ENCODE measurements around the gene CHTF8. TPM values are rescaled to one million over a fixed set of nuclear protein-coding genes. Genes with fewer than 3 reads are reported as not detected.

The CHTF8 gene
- total RNA-seq, 3 donors from 2014 or later: 54.1 to 85.8 (median 71.2) TPM

- intact Hi-C loops (cut with DNase I; ENCODE audit: low total_unique reads): no loop called here
- Histone ChIP-seq H3K4me1 (peaks cover 0 to 9% of the 10 kb centered on the region in 2 donors), H3K27ac (no peak overlapping the region), H3K36me3 (no peaks in the 10 kb centered on the region), H3K4me3 (no peak overlapping the region), H3K27me3 (no peaks in the 10 kb centered on the region), H3K9me3 (no peaks in the 10 kb centered on the region)
- TF ChIP-seq POLR2AphosphoS5 (IDR thresholded peaks at IDR 0.05): no peak
- no peak for TF ChIP-seq POLR2A (IDR thresholded peaks at IDR 0.05)
- TF ChIP-seq, protein P1, sequence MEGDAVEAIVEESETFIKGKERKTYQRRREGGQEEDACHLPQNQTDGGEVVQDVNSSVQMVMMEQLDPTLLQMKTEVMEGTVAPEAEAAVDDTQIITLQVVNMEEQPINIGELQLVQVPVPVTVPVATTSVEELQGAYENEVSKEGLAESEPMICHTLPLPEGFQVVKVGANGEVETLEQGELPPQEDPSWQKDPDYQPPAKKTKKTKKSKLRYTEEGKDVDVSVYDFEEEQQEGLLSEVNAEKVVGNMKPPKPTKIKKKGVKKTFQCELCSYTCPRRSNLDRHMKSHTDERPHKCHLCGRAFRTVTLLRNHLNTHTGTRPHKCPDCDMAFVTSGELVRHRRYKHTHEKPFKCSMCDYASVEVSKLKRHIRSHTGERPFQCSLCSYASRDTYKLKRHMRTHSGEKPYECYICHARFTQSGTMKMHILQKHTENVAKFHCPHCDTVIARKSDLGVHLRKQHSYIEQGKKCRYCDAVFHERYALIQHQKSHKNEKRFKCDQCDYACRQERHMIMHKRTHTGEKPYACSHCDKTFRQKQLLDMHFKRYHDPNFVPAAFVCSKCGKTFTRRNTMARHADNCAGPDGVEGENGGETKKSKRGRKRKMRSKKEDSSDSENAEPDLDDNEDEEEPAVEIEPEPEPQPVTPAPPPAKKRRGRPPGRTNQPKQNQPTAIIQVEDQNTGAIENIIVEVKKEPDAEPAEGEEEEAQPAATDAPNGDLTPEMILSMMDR (IDR thresholded peaks at IDR 0.05): no peak
- no peak for DNase-seq (ENCODE audit: low spot score in 2 of 2)
Observed at GRCh38 chr16:69115361-69115760, 17.0 kb downstream of the CHTF8 start.

- Histone ChIP-seq H3K9me3 (no peaks in the 10 kb centered on the region), H3K4me3 (no peak overlapping the region), H3K36me3 (no peaks in the 10 kb centered on the region), H3K27me3 (no peaks in the 10 kb centered on the region), H3K27ac (no peak overlapping the region), H3K4me1 (peaks cover 0 to 9% of the 10 kb centered on the region in 2 donors)
- no peak for TF ChIP-seq POLR2AphosphoS5 (IDR thresholded peaks at IDR 0.05)
- no peak for TF ChIP-seq POLR2A (IDR thresholded peaks at IDR 0.05)
- TF ChIP-seq, protein P1 (IDR thresholded peaks at IDR 0.05): no peak
- intact Hi-C loops (cut with DNase I; ENCODE audit: low total_unique reads): no loop called here
- no peak for DNase-seq (ENCODE audit: low spot score in 2 of 2)
Observed at GRCh38 chr16:69114976-69115355, 17.4 kb downstream of the CHTF8 start.

GRCh38 chr16:69114346-69114975 lies 17.9 kb downstream of the CHTF8 start:
- no peak overlapping the region for H3K27ac ChIP-seq
- no peaks in the 10 kb centered on the region for H3K27me3 ChIP-seq
- intact Hi-C loops (cut with DNase I; ENCODE audit: low total_unique reads): no loop called here
- no peak for TF ChIP-seq POLR2A (IDR thresholded peaks at IDR 0.05)
- TF ChIP-seq, protein P1 (IDR thresholded peaks at IDR 0.05): no peak
- no peak for TF ChIP-seq POLR2AphosphoS5 (IDR thresholded peaks at IDR 0.05)
- no peaks in the 10 kb centered on the region for H3K9me3 ChIP-seq
- H3K4me1 ChIP-seq: peaks cover 0 to 9% of the 10 kb centered on the region in 2 donors
- H3K36me3 ChIP-seq: no peaks in the 10 kb centered on the region
- no peak overlapping the region for H3K4me3 ChIP-seq
- DNase-seq (ENCODE audit: low spot score in 2 of 2): no peak

DNA sequence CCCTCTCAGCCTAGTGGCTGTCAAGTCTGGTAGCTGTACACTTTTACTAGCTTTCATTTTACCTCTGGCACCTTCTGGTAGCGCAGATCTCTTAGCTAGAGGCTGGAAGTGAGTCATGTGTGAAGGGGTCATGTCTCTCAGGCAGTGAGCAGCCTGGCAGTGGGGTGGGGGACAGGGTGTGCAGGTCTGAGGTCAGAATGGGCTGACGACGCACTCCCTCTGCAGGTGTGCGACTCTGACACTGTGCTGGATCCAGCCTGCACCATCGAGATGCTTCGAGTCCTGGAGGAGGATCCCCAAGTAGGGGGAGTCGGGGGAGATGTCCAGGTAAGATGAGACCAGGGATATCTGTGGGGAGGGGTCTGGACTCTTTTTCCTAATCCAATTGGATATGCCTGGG lies 19.2 kb downstream of the CHTF8 start:
- TF ChIP-seq POLR2AphosphoS5 (IDR thresholded peaks at IDR 0.05): no peak
- TF ChIP-seq, protein P1 (IDR thresholded peaks at IDR 0.05): no peak
- no peak for TF ChIP-seq POLR2A (IDR thresholded peaks at IDR 0.05)
- no peaks in the 10 kb centered on the region for H3K36me3 ChIP-seq
- no peak for DNase-seq (ENCODE audit: low spot score in 2 of 2)
- intact Hi-C loops (cut with DNase I; ENCODE audit: low total_unique reads): no loop called here
- H3K27ac ChIP-seq: no peak overlapping the region
- H3K4me1 ChIP-seq: peaks cover 0 to 9% of the 10 kb centered on the region in 2 donors
- H3K27me3 ChIP-seq: no peaks in the 10 kb centered on the region
- no peak overlapping the region for H3K4me3 ChIP-seq
- H3K9me3 ChIP-seq: no peaks in the 10 kb centered on the region

DNA sequence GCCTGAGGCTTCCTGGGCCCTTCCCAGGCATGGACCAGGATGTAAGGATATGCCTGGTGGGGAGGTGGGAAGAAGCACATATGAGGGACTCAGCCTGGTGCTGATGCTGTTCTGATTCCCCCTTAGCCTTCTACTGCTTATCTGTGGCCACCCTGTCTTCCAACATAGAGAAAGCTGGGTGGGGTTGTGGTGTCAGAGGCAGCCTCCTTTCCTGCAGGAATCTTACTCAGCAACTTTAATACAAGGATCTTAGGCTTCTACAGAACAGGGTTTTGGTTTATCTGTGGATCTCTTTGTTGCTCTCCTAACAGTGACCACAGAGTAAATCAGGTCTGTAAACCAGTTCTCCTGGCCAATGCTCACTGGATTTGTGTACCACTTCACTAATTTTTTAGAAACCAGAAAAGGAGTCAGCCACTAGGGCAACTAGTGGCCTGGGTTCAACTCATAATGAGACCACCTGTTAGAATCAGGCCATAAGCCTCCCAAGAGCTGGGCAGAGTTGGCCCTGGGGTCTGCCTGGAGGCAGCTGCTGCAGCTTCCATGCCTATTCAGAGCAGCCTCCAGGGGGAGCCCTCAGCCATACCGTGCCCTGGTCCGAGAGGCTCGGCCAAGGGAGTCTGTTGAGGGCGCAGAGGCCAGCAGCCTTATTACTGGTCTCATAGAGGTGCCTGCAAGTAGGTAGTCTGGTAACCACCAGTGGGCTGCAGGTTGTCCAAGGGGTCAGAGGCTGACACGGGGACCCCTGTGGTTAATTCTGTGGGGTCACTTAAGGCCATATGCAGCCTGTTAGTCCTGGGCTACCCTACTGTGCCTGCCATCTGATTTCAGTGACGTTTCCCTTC lies 19.9 kb downstream of the CHTF8 start:
- H3K4me3 ChIP-seq: no peak overlapping the region
- TF ChIP-seq POLR2A (IDR thresholded peaks at IDR 0.05) (no peak), POLR2AphosphoS5 (IDR thresholded peaks at IDR 0.05) (no peak)
- TF ChIP-seq, protein P1 (IDR thresholded peaks at IDR 0.05): peak; percentile 21 to 31 (median 26)
- H3K9me3 ChIP-seq: no peaks in the 10 kb centered on the region
- H3K27ac ChIP-seq: peak overlapping the region; percentile 46 to 54
- no peak for DNase-seq (ENCODE audit: low spot score in 2 of 2)
- no peaks in the 10 kb centered on the region for H3K36me3 ChIP-seq
- no peaks in the 10 kb centered on the region for H3K27me3 ChIP-seq
- intact Hi-C loops (cut with DNase I; ENCODE audit: low total_unique reads): no loop called here
- H3K4me1 ChIP-seq: peaks cover 6 to 9% of the 10 kb centered on the region in 2 donors

Measured in breast epithelium (tissue), 4 donors.